Measurements from ENCODE around the gene PPP2R5A. TPM values are rescaled to one million over a fixed set of nuclear protein-coding genes. Genes with fewer than 3 reads are reported as not detected.

The PPP2R5A gene
- 29.2 and 49.2 TPM in 2 replicates for total RNA-seq

GRCh38 chr1:212284744-212285684, at the start of gene PPP2R5A:
Gene PPP2R5A, plus strand, starts transcription at chr1:212285410. Its CDS starts 701 bp downstream, at chr1:212286111.

Other genes starting within 250 kb of the PPP2R5A start
- gene INTS7, start 249.9 kb upstream of the PPP2R5A start, total RNA-seq = 14.2 and 22.6 TPM in 2 replicates
- gene DTL, start 249.7 kb upstream of the PPP2R5A start, total RNA-seq = 3.0 and 6.5 TPM in 2 replicates
- 11.7 and 21.9 TPM in 2 replicates for gene PACC1, start 129.5 kb downstream of the PPP2R5A start, total RNA-seq
- 54.2 and 84.2 TPM in 2 replicates for gene NENF, start 147.5 kb downstream of the PPP2R5A start, total RNA-seq

Data from tracheal epithelial cell (primary cell).